Measurements from ENCODE around the gene DPCD.

DPCD gene

GRCh38 chr10:101571271-101571925 is 16.7 kb upstream of the DPCD start:
- DNase-seq: peak in 1 of 2 experiments; percentile 38
- TF ChIP-seq POLR2A (IDR thresholded peaks at IDR 0.05; ENCODE audit: low read length): no peak
- no peak for TF ChIP-seq GATA1 (IDR thresholded peaks at IDR 0.05; ENCODE audit: low read depth, low read length)

- peak; percentile 54 to 58 for DNase-seq
- TF ChIP-seq GATA1 (IDR thresholded peaks at IDR 0.05; ENCODE audit: low read depth, low read length) (no peak), POLR2A (IDR thresholded peaks at IDR 0.05; ENCODE audit: low read length) (no peak)
Observed at GRCh38 chr10:101572126-101572525, 16.0 kb upstream of the DPCD start.

DNA sequence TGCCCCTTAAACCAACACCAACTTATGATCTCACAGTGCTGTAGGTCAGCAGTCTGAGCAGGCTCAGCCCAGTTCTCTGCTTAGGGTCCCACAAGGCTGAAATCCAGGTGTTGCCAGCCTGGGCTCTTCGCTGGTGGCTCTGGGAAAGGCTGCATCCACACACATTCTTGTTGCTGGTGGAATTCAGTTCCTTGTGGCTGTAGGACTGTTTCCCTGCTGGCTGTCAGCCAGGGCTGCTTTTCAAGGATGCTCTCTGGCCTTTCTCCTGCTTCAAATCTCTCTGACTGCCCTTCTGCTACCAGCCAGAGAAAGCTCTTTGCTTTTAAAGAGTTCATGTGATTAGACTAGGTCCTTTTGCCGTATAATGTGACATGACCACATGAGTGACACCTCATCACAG is 15.3 kb upstream of the DPCD start:
- TF ChIP-seq GATA1 (IDR thresholded peaks at IDR 0.05; ENCODE audit: low read depth, low read length) (no peak), POLR2A (IDR thresholded peaks at IDR 0.05; ENCODE audit: low read length) (peak; percentile 34)
- peak in 1 of 2 experiments; percentile 26 for DNase-seq

GRCh38 chr10:101573885-101574753 is 14.0 kb upstream of the DPCD start:
- TF ChIP-seq POLR2A (IDR thresholded peaks at IDR 0.05; ENCODE audit: low read length) (no peak), GATA1 (IDR thresholded peaks at IDR 0.05; ENCODE audit: low read depth, low read length) (no peak)
- DNase-seq: peak in 1 of 2 experiments; percentile 13

DNA sequence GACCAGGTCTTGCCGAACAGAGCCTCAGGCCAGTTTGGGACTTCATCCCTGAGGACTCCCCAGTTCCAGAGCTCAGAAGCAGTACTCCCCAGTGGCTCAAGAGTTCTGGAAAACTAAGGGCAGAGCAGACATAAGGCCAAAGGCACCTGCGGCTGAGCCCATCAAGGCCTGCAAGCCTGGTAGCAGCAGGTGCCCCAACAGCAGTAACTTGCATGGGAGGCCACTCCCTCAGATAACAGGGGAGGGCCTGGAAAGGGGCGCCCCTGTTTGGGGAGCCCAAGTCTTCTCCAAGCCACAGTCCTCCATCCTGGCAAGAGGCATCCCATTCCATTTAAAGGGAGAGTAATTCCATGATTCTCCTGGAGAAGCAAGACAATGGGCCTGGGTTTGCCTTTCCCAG is 13.0 kb upstream of the DPCD start:
- peak; percentile 48 to 60 for DNase-seq
- TF ChIP-seq GATA1 (IDR thresholded peaks at IDR 0.05; ENCODE audit: low read depth, low read length) (no peak), POLR2A (IDR thresholded peaks at IDR 0.05; ENCODE audit: low read length) (no peak)

GRCh38 chr10:101575580-101576210 is 12.4 kb upstream of the DPCD start:
- DNase-seq: peak; percentile 94 to 98
- TF ChIP-seq GATA1 (IDR thresholded peaks at IDR 0.05; ENCODE audit: low read depth, low read length) (peak; percentile 91), POLR2A (IDR thresholded peaks at IDR 0.05; ENCODE audit: low read length) (peak; percentile 72)

GRCh38 chr10:101576211-101576863 is 11.8 kb upstream of the DPCD start:
- DNase-seq: peak; percentile 90 to 92
- TF ChIP-seq GATA1 (IDR thresholded peaks at IDR 0.05; ENCODE audit: low read depth, low read length) (no peak), POLR2A (IDR thresholded peaks at IDR 0.05; ENCODE audit: low read length) (no peak)

DNA sequence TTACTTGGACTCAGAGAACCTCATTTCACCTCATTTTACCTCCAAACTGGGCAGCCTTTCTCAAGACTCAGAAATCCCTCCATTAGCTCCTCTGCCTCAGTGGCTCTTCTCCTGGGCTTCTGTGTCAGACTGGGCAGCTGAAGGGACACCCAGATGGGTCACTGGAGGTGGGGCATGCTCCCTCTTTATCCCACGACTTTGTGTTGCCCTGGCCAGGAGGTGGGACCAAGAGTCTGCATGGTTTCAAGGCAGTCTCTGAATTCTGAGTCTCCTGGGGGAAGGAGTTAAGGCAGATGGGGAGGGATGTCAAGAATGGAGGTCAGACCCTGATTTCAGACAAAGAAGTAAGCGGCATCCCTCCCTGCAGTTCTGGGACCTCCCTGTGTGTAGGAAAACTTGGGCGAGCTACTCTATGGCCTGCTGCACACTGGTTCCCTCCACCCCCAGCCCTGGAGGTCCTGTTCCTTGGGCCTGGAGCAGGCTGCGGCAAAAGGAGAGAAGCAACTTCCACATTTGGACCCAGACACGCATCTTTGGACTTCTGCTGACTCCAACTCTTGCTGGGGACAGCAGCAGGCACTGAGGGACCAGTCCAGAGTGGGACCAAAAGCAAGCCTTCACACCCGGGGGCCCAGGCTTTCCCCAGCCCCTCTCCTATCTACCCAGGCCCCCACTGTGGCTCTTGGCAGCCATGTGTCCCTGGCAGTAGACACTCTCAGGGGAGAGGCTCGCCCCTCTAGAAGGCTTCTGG is 10.8 kb upstream of the DPCD start:
- no peak for DNase-seq
- TF ChIP-seq POLR2A (IDR thresholded peaks at IDR 0.05; ENCODE audit: low read length): no peak

DNA sequence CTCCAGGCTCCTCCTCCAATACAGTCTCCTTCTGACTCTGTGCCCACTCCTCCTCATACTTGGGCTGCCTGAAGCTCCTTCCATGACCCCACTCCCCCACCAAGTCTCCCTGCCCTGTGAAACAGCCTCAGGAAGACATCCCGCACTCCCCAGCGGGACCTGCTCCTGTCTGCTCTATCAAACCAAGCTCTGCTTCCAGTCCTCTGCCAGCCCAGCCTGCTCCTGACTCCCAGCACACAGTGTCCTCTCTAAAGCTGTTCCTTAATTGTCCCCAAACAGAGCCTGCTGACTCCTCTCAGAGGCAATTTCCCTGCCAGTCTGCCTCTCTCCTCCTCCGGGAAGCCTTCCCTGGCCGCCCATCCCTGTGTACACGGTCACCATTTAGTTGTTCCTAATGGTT is 9.9 kb upstream of the DPCD start:
- no peak for TF ChIP-seq GATA1 (IDR thresholded peaks at IDR 0.05; ENCODE audit: low read depth, low read length)
- TF ChIP-seq POLR2A (IDR thresholded peaks at IDR 0.05; ENCODE audit: low read length): no peak
- no peak for DNase-seq

GRCh38 chr10:101578803-101579515 is 9.2 kb upstream of the DPCD start:
- no peak for DNase-seq
- TF ChIP-seq GATA1 (IDR thresholded peaks at IDR 0.05; ENCODE audit: low read depth, low read length): no peak
- TF ChIP-seq POLR2A (IDR thresholded peaks at IDR 0.05; ENCODE audit: low read length): peak; percentile 5

DNA sequence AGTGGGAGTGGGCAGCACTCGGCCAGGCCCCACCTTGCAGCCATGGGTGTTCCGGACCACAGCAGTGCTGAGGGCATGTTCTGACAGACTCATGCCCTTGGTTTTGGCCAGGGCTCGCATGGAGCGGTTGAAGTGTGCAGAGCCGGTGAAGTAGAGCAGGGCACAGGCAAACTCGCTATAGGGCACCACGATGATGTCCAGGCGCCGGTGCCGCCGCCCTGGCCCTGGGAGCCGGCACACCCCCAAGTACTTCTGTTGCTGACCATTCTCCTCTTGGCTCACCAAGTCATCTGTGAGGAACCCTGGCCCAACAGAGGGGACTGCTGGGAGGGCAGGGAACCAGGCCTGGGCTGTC is 8.6 kb upstream of the DPCD start:
- no peak for TF ChIP-seq POLR2A (IDR thresholded peaks at IDR 0.05; ENCODE audit: low read length)
- TF ChIP-seq GATA1 (IDR thresholded peaks at IDR 0.05; ENCODE audit: low read depth, low read length): no peak
- DNase-seq: no peak

DNA sequence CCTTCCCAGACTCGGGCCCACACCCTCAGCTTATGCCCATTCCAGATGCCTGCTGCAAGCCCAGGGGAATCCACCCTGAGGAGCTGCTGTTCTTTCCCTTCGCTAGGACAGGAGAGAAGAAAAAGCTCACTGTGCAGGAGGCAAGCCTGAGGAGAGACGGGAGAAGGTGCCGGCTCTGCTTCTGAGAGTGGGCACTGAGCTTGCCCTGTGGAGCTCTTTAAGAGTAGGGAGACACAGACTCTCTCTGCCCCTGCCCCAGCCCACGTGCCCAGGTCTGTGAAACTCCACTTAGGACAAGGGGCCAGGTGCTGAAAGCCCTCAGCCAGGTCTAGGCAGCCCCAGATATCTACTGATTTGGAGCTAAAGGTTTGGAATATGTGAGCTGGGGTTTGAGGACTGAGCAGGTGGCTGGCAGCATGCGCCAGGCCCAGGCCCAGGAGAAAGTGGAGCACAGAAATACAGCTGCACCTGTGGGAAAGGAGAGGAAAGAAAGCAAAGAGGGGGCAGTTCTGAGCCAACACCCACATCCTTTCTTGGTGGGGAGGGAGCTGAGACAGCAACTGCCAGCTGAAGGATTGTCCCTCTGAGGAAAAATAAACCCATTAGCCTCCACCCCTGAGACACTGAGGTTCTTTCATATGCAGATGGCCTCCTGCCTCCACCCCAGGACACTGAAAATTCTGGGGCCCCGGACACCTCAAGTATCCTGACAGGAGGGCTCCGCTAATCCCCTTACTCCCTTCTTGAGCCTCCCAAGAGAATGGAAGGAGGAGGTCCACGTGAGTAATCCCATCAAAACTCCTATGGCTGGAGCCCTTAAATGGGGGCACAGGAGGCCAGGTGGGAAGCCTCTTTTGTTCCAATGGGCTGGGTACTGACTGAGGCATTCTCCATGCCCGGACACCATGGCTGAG is 7.4 kb upstream of the DPCD start:
- DNase-seq: no peak
- TF ChIP-seq GATA1 (IDR thresholded peaks at IDR 0.05; ENCODE audit: low read depth, low read length): no peak
- TF ChIP-seq POLR2A (IDR thresholded peaks at IDR 0.05; ENCODE audit: low read length): no peak
